Stomach (tissue), 4 donors: ENCODE results near the gene MPP3.

ENCODE experiments used
- CTCF ChIP-seq, 7 experiments: fragments of 450-650 bp in 4 of 7; fragments of 200-600 bp in 3 of 7; sonication (generic) in 3 of 7; IDR thresholded peaks; one replicate each; pipeline ENCODE4 v1.5.1; 2016 to 2019; ENCODE audit warnings: antibody characterized with exemption in 7 of 7, control low read depth in 2 of 7, mild to moderate bottlenecking in 1 of 7
- POLR2A ChIP-seq, 4 donors: fragments of 450-650 bp; IDR thresholded peaks; one replicate each; pipeline ENCODE4 v1.6.1; 2016; ENCODE audit warnings: antibody characterized with exemption in 4 of 4, control low read depth in 2 of 4, mild to moderate bottlenecking in 1 of 4, moderate library complexity in 1 of 4

- TF ChIP-seq CTCF (IDR thresholded peaks at IDR 0.05), result peak in 2 of 7 experiments; percentile 6 to 7
- TF ChIP-seq POLR2A (IDR thresholded peaks at IDR 0.05), result no peak
Measured at GRCh38 chr17:43790311-43790940, 42.5 kb downstream of the MPP3 start.
